ENCODE results near the gene PEX16. TPM values are rescaled to one million over a fixed set of nuclear protein-coding genes. Genes with fewer than 3 reads are reported as not detected.
A peak's percentile ranks its signal among the peaks of the same experiment; 100 is the strongest.

The PEX16 gene
- total RNA-seq, 2 donors from 2014 or later: 55.3 to 62.8 TPM

GRCh38 chr11:45927332-45927683 is 9.6 kb upstream of the PEX16 start:
- Mint-ChIP-seq H3K36me3 (no peaks in the 10 kb centered on the region), H3K27me3 (peaks cover 7% of the 10 kb centered on the region in 2 donors), H3K4me1 (ENCODE audit: low read depth in 2 of 2) (peaks cover 22 to 29% of the 10 kb centered on the region in 2 donors), H3K9me3 (no peaks in the 10 kb centered on the region), H3K27ac (no peak overlapping the region), H3K4me3 (no peak overlapping the region)
- ATAC-seq (peak in 1 of 2 donors; percentile 46), DNase-seq (ENCODE audit: low spot score) (no peak)

GRCh38 chr11:45926536-45927331 is 9.1 kb upstream of the PEX16 start:
- Mint-ChIP-seq H3K4me1 (ENCODE audit: low read depth in 2 of 2) (peaks cover 22 to 29% of the 10 kb centered on the region in 2 donors), H3K9me3 (no peaks in the 10 kb centered on the region), H3K4me3 (no peak overlapping the region), H3K36me3 (no peaks in the 10 kb centered on the region), H3K27me3 (peaks cover 7% of the 10 kb centered on the region in 2 donors), H3K27ac (no peak overlapping the region)
- DNase-seq (ENCODE audit: low spot score): no peak
- ATAC-seq: no peak

DNA sequence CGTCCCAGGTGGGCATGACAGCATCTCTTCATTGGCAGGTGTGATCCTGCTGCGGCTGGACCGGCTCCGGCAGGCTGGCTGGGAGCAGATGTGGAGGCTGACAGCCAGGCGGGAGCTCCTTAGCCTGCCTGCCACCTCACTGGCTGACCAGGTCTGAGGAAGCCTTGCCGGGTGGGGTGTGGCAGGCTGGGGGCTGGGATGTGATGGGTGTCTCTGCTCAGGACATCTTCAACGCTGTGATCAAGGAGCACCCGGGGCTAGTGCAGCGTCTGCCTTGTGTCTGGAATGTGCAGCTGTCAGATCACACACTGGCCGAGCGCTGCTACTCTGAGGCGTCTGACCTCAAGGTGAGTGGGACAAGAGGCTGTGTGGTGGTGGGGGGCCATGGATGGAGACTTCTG is 8.3 kb upstream of the PEX16 start:
- Mint-ChIP-seq H3K27me3 (peaks cover 7 to 10% of the 10 kb centered on the region in 2 donors), H3K9me3 (no peaks in the 10 kb centered on the region), H3K4me1 (ENCODE audit: low read depth in 2 of 2) (peaks cover 16 to 29% of the 10 kb centered on the region in 2 donors), H3K27ac (no peak overlapping the region), H3K36me3 (no peaks in the 10 kb centered on the region), H3K4me3 (no peak overlapping the region)
- ATAC-seq: no peak
- DNase-seq (ENCODE audit: low spot score): no peak

DNA sequence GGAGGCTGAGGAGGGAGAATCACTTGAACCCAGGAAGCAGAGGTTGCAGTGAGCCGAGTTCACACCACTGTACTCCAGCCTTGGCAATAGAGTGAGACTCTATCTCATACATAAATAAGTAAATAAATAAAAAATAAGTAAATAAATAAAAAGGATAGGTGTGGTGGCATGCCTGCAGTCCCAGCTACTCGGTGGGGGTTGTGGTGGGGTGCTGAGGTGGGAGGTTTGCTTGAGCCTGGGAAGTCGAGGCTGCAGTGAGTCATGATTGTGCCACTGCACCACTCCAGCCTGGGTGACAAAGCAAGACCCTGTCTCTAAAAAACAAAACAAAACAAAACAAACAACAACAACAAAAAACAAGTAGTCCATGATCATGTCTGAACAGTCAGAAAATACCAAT is 7.9 kb upstream of the PEX16 start:
- Mint-ChIP-seq H3K4me3 (no peak overlapping the region), H3K4me1 (ENCODE audit: low read depth in 2 of 2) (peaks cover 15 to 28% of the 10 kb centered on the region in 2 donors), H3K9me3 (no peaks in the 10 kb centered on the region), H3K27ac (no peak overlapping the region), H3K36me3 (no peaks in the 10 kb centered on the region), H3K27me3 (peaks cover 7 to 10% of the 10 kb centered on the region in 2 donors)
- no peak for DNase-seq (ENCODE audit: low spot score)
- no peak for ATAC-seq

DNA sequence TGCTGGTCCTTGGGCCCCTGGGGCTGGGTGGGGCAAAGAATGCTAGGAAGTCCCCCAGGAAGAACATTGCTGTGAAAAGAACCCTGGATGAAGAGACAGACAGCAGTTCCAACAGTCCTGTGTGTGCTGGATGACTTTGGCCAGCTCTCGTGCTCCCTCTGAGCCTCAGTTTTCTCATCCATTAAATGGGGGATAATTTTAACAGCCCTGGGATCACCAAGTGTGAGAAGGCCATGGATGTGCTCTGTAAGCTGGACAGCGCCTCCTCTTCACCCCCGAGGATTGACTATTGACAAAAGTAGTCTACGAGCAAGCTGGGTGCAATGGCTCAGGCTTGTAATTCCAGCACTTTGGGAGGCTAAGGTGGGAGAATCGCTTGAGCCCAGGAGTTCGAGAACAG is 7.2 kb upstream of the PEX16 start:
- Mint-ChIP-seq H3K4me3 (no peak overlapping the region), H3K4me1 (ENCODE audit: low read depth in 2 of 2) (peaks cover 9 to 22% of the 10 kb centered on the region in 2 donors), H3K27me3 (peaks cover 7 to 10% of the 10 kb centered on the region in 2 donors), H3K9me3 (no peaks in the 10 kb centered on the region), H3K27ac (no peak overlapping the region), H3K36me3 (no peaks in the 10 kb centered on the region)
- ATAC-seq: no peak
- DNase-seq (ENCODE audit: low spot score): no peak

- Mint-ChIP-seq H3K27me3 (peaks cover 7 to 10% of the 10 kb centered on the region in 2 donors), H3K9me3 (no peaks in the 10 kb centered on the region), H3K4me1 (ENCODE audit: low read depth in 2 of 2) (peaks cover 6 to 18% of the 10 kb centered on the region in 2 donors), H3K4me3 (peak overlapping the region; percentile 21), H3K27ac (no peak overlapping the region), H3K36me3 (no peaks in the 10 kb centered on the region)
- ATAC-seq (no peak), DNase-seq (ENCODE audit: low spot score) (no peak)
These were observed 6.6 kb upstream of the PEX16 start for GRCh38 chr11:45924036-45924915.

GRCh38 chr11:45922425-45923082 is 4.9 kb upstream of the PEX16 start, which contains the start of gene LARGE2:
TSS of gene LARGE2 (plus strand) at chr11:45922656. CDS start at chr11:45922883, 227 bp downstream.
- H3K36me3 Mint-ChIP-seq: no peaks in the 10 kb centered on the region
- ATAC-seq: no peak
- H3K4me1 Mint-ChIP-seq (ENCODE audit: low read depth in 2 of 2): peaks cover 8 to 25% of the 10 kb centered on the region in 2 donors
- H3K27ac Mint-ChIP-seq: peak within 1 kb of the TSS in 1 of 2 donors; percentile 68
- H3K4me3 Mint-ChIP-seq: peak within 1 kb of the TSS; percentile 65
- no peaks in the 10 kb centered on the region for H3K9me3 Mint-ChIP-seq
- H3K27me3 Mint-ChIP-seq: peaks cover 7 to 10% of the 10 kb centered on the region in 2 donors
- no peak for DNase-seq (ENCODE audit: low spot score)

DNA sequence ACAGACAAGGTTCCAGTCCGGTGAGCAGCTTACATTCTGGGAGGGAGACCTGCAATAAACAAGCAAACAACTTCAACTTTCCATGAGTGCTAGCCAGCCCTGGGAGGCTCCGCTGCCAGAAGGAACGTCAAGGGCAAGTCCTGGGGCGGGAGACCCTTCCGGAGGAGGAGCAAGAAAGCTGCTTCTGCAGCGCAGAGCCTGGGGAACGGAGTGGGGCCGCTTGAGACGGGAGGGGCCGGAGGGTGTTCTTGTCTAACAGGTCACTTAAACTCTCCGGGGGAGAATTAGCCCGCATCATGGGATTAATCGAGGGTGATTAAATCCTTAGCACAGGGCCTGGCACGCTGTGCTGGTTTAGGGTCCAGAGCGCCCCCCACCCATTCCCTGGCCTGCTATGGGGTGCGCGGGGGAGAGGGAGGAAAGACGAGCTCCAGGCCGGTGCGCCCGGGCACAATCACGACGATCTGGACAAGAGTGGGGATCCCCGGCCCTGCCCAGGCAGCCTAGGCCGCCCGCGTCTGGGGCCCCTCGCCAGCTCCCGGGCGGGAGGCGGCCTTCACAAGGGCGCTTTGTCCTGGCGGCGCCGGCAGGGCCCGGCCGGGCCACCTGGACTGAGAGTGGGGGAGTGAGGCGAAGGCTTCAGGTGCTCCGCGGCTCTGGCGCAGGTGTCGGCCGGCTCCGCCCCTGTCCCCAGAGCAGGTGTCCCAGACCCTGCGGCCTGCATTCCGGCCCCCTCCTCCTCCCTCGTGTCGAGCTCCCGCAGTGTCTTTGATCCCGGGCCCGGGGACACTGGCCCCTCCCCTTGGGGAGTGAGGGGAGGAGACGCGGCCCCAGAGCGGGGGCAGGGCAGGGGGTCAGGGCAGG is 4.1 kb upstream of the PEX16 start:
- Mint-ChIP-seq H3K4me1 (ENCODE audit: low read depth in 2 of 2) (peaks cover 4 to 24% of the 10 kb centered on the region in 2 donors), H3K27ac (peak overlapping the region in 1 of 2 donors; percentile 68), H3K36me3 (no peaks in the 10 kb centered on the region), H3K9me3 (no peaks in the 10 kb centered on the region), H3K4me3 (peak overlapping the region; percentile 55), H3K27me3 (peaks cover 7 to 10% of the 10 kb centered on the region in 2 donors)
- DNase-seq (ENCODE audit: low spot score): peak; percentile 35
- ATAC-seq: no peak

DNA sequence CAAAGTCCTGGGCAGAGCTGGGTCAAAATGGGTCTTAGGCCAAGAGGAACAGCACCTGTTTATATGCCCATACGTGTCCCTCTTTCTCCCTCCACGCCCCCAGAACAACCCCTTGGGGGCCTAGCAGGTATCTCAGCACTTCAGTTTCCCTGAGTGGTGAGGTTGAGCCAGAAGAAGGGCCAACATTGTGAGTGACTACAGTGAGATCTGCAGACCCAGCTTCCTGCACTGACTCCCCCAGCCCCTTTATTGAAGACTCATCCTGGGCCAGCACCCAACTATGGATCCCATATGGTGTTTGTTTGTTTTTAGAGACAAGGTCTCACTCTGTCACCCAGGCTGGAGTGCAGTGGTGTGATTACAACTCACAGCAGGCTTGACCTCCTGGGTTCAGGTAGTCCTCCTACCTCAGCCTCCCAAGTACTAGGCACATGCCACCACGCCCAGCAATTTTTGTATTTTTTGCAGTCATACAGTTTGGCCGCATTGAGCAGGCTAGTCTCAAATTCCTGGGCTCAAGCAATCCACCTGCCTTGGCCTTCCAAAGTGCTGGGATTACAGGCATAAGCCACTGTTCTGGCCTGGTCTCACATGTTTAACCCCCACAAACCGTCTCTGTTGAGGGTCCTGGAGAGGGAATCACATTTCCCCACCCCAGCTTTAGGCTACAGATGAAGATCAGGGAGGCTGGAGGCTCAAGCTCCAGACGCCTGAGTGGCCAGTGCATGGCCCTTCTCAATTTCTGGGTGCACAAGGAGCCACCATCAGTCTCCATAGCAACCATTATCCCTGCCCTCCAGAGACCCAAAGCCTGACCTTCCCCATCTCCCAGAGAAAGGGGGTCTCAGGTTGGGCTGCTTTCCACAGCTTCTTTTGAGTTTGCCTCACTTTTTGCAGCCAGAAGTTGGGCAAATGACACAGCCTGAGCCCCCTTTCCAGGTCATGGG is 3.1 kb upstream of the PEX16 start:
- ATAC-seq: no peak
- no peaks in the 10 kb centered on the region for H3K9me3 Mint-ChIP-seq
- no peaks in the 10 kb centered on the region for H3K36me3 Mint-ChIP-seq
- peak overlapping the region in 1 of 2 donors; percentile 68 for H3K27ac Mint-ChIP-seq
- peaks cover 7 to 10% of the 10 kb centered on the region in 2 donors for H3K27me3 Mint-ChIP-seq
- peak overlapping the region; percentile 55 for H3K4me3 Mint-ChIP-seq
- peak; percentile 28 for DNase-seq (ENCODE audit: low spot score)
- H3K4me1 Mint-ChIP-seq (ENCODE audit: low read depth in 2 of 2): peaks cover 11 to 32% of the 10 kb centered on the region in 2 donors

DNA sequence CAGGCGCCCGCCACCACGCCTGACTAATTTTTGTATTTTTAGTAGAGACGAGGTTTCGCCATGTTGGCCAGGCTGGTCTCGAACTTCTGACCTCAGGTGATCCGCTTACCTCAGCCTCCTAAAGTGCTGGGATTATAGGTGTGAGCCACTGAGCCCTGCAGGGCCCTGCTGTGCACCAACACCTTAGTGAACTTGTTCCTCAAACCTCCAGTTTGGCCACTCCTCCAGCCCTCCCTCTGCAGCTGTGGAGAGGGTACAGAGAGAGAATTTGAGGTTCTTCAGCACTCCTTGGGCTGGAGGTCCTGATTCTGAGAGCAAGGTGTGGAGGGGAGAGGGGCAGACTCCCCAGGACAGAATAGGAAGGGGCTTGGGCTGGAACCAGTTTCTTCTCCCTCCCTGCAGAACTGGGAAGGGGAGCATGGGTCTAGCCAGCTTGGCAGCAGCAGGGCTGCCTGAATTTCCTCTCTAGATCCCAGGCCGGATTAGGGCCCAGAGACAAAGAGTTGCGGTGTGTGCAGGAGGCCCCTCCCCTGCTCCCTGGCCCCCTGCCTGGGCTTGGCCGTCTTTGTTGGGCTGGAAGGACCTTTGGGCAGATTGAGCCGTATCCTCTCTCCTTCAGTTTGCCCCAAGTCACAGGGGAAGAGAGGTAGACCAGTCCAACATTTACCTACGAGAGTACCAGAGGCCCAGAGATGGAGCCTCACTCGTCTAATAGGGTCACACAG is 2.3 kb upstream of the PEX16 start:
- Mint-ChIP-seq H3K4me3 (peak overlapping the region; percentile 98), H3K9me3 (no peaks in the 10 kb centered on the region), H3K4me1 (ENCODE audit: low read depth in 2 of 2) (peaks cover 11 to 35% of the 10 kb centered on the region in 2 donors), H3K27ac (no peak overlapping the region), H3K27me3 (peaks cover 7 to 10% of the 10 kb centered on the region in 2 donors), H3K36me3 (no peaks in the 10 kb centered on the region)
- DNase-seq (ENCODE audit: low spot score) (peak; percentile 49), ATAC-seq (no peak)

DNA sequence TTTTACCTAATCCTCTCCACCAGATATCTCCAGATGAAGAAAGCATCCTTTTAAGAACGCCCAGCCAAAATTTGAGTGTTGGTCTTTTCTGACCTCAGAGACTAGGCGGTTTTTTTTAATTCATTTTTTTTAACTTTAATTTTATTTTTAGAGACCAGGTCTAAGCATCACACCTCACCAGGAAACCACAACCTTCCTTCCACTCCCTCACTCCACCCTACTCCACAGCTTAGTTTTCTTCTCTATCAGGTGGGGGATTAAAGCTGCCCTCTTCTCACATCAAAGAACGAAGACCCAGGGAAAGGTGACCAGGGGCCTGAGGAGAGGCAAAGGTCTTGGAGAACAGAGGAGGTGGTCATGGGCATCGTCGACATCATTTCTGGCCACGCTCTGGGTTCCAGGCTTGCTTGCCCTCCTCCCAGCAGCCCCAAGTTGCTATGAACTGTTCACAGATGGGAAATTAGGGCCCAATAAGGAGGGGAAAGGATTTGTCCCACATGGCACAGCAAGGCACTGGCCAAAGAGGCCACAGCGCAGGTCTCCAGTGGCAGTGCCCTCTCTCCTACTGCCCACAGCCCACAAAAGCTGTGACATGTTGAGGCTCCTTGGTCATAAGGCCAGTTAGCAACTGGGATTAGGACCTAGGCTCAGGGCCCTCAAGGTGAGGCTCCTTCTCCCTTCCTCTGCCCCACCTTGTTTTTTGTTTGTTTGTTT is 1.4 kb upstream of the PEX16 start:
- peak; percentile 23 for DNase-seq (ENCODE audit: low spot score)
- peak overlapping the region; percentile 98 for H3K4me3 Mint-ChIP-seq
- no peaks in the 10 kb centered on the region for H3K36me3 Mint-ChIP-seq
- no peak for ATAC-seq
- peaks cover 2 to 6% of the 10 kb centered on the region in 2 donors for H3K27me3 Mint-ChIP-seq
- H3K4me1 Mint-ChIP-seq (ENCODE audit: low read depth in 2 of 2): peaks cover 11 to 31% of the 10 kb centered on the region in 2 donors
- peak overlapping the region; percentile 88 to 97 for H3K27ac Mint-ChIP-seq
- H3K9me3 Mint-ChIP-seq: no peaks in the 10 kb centered on the region
